ENCODE data around the gene SLC35E1. TPM values are rescaled to one million over a fixed set of nuclear protein-coding genes. Genes with fewer than 3 reads are reported as not detected.
"Not testable (repeated sequence)": the region's sequence is repeated elsewhere in the genome, so short reads cannot be mapped to it uniquely, and the experiment has no call there.

SLC35E1 gene
- total and polyA plus RNA-seq, 5 experiments from 2014 or later: 13.6 to 34.2 (median 22.3) TPM

DNA sequence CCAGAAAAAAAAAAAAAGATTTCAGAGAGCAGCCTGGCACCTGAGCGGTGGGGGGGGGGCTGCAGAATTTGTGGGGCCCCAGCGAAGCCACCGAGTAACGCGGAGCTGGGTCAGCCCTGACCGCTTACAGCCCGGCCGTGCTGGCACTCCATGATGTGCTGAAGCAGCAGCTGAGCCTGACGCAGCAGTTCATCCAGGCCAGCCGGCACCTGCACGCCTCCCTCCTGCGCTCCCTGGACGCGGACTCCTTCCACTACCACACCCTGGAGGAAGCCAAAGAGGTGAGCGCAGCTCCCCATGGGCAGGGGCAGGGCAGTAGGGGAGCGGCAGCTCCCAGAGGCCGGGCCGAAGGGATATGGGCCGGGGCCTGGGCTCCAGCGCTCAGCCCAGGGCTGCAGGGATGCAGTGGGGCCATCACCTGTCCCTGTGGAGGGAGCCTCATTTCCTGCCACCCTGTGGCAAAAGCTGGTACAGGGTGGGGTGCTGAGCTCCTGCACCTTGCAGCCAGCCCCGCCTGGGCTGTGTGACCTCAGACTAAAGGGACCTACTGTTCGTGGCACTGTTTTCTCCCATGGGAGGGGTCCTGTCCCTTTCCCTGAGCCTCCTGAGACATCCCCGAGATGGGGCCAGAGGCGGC is 57.7 kb downstream of the SLC35E1 start:
- POLR2A ChIA-PET: no interaction called here
- H3K27me3 Mint-ChIP-seq: no peaks in the 10 kb centered on the region
- no peaks in the 10 kb centered on the region for H3K9me3 Mint-ChIP-seq

GRCh38 chr19:16512611-16513010 is 59.6 kb downstream of the SLC35E1 start:
- H3K27ac Mint-ChIP-seq, H3K27me3 Mint-ChIP-seq, DNase-seq, H3K9me3 Mint-ChIP-seq, POLR2A ChIA-PET, H3K4me3 Mint-ChIP-seq, ATAC-seq, H3K4me1 Mint-ChIP-seq: not testable (repeated sequence)
- H3K36me3 Mint-ChIP-seq: peaks cover 0 to 28% (median 4%) of the 10 kb centered on the region in 3 donors

More for the DNA sequence above, 57.7 kb downstream of the SLC35E1 start:
- peaks cover 0 to 7% (median 6%) of the 10 kb centered on the region in 4 donors for H3K4me1 Mint-ChIP-seq
- ATAC-seq (no peak), DNase-seq (no peak)
- no peak overlapping the region for H3K4me3 Mint-ChIP-seq
- H3K27ac Mint-ChIP-seq: no peak overlapping the region
- peaks cover 0 to 42% (median 4%) of the 10 kb centered on the region in 3 donors for H3K36me3 Mint-ChIP-seq

DNA sequence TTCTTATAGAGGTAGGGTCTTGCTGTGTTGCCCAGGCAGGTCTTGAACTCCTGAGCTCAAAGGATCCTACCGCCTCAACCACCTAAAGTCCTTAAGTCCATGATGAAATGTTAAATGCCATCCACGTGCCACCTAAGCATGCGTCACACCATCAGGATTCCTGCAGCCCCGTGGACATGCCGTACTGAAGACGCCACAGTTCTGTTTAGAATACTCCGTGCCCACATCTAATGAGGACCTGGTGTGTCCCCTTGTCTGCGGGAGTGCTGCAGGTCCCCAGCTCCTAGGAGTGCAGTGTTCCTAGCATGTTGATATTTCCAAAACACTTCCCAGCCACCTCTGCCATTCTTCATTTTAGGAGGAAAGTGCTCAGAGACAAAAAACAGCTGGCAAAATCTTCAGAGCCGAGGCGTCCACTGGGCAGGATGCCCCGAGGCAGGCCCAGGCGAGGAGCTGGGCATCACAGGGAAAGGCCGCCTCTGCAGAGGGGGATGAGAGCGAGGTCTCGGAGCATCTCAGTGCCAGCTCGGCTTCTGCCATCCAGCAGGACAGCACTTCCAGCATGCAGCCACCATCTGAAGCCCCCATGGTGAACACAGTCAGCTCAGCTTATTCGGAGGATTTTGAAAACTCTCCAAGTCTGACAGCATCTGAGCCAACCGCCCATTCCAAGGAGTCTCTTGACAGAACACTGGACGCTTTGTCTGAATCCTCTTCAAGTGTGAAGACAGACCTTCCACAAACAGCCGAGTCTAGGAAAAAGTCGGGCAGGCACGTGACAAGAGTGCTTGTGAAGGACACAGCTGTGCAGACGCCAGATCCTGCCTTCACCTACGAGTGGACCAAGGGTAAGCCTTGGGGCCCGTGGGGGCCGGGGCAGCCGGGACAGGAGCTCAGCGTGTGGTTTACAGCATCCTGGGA is 62.8 kb downstream of the SLC35E1 start:
- ATAC-seq: no peak
- H3K36me3 Mint-ChIP-seq: peaks cover 0 to 31% (median 4%) of the 10 kb centered on the region in 3 donors
- no peak overlapping the region for H3K4me3 Mint-ChIP-seq
- H3K4me1 Mint-ChIP-seq: peaks cover 0 to 1% (median 0%) of the 10 kb centered on the region in 4 donors
- no peak for DNase-seq
- POLR2A ChIA-PET: no interaction called here
- H3K9me3 Mint-ChIP-seq: no peaks in the 10 kb centered on the region
- no peaks in the 10 kb centered on the region for H3K27me3 Mint-ChIP-seq
- peak overlapping the region in 1 of 10 donors; percentile 48 for H3K27ac Mint-ChIP-seq

GRCh38 chr19:16508546-16508945 is 63.7 kb downstream of the SLC35E1 start:
- Mint-ChIP-seq H3K4me1 (peaks cover 0 to 1% (median 0%) of the 10 kb centered on the region in 4 donors), H3K27ac (no peak overlapping the region), H3K4me3 (no peak overlapping the region), H3K27me3 (no peaks in the 10 kb centered on the region), H3K36me3 (peaks cover 0 to 33% (median 4%) of the 10 kb centered on the region in 3 donors), H3K9me3 (no peaks in the 10 kb centered on the region)
- DNase-seq (no peak), ATAC-seq (no peak)
- POLR2A ChIA-PET: no interaction called here

DNA sequence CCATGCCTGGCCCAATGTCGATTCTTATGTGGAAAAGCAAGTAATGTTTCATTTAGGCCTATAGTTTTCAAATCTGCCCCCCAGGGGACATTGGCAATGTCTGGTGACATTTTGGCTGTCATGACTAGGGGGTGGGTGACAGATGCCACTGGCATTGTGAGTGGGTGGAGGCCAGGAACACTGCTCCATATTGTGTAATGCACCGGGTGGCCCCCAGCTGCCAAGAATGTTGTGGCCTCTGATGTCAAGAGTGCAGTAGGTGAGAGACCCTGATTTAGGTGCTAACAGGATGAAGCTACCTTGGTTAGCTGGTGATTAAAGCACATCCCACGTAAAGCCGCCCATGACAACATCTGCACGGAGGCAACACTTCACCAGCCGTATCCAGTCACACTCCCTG is 65.3 kb downstream of the SLC35E1 start:
- Mint-ChIP-seq H3K4me3 (no peak overlapping the region), H3K36me3 (peaks cover 0 to 34% (median 4%) of the 10 kb centered on the region in 3 donors), H3K9me3 (no peaks in the 10 kb centered on the region), H3K4me1 (peaks cover 0 to 1% (median 0%) of the 10 kb centered on the region in 4 donors), H3K27me3 (no peaks in the 10 kb centered on the region), H3K27ac (no peak overlapping the region)
- POLR2A ChIA-PET: no interaction called here
- ATAC-seq (no peak), DNase-seq (no peak)

DNA sequence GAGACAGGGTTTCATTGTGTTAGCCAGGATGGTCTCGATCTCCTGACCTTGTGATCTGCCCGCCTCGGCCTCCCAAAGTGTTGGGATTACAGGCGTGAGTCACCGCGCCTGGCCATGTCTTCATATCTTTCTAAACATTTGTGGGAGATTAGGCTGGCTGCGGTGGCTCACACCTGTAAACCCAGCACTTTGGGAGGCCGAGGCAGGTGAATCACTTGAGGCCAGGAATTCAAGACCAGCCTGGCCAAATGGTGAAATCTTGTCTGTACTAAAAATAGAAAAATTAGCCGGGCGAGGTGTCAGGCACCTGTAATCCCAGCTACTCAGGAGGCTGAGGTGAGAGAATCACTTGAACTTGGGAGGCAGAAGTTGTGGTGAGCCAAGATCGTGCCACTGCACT is 66.1 kb downstream of the SLC35E1 start:
- DNase-seq, H3K4me3 Mint-ChIP-seq, H3K27me3 Mint-ChIP-seq, H3K4me1 Mint-ChIP-seq, ATAC-seq, POLR2A ChIA-PET, H3K27ac Mint-ChIP-seq, H3K9me3 Mint-ChIP-seq: not testable (repeated sequence)
- H3K36me3 Mint-ChIP-seq: peaks cover 0 to 35% (median 4%) of the 10 kb centered on the region in 3 donors

DNA sequence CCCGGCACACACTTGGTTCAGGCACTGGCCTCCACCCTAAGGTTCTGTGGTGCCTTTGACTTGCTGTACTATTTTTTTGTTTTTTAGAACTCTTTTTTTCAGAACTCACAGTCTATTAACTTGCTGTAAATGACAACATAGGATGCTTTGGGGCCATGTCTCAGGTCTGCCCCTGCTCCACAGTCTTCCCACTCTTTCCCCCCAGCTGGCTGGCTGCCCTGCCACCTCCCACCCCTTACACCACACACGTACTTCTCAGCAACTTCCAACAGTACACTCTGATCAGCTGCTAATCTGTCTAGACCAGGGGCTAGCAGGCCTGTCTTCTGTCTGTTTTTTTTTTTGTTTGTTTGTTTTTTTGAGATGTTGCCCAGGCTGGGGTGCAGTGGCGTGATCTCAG is 67.9 kb downstream of the SLC35E1 start:
- Mint-ChIP-seq H3K4me1 (no peaks in the 10 kb centered on the region), H3K4me3 (no peak overlapping the region), H3K27me3 (no peaks in the 10 kb centered on the region), H3K27ac (peak overlapping the region in 2 of 10 donors; percentile 46 to 83), H3K36me3 (peaks cover 0 to 34% (median 2%) of the 10 kb centered on the region in 3 donors), H3K9me3 (no peaks in the 10 kb centered on the region)
- POLR2A ChIA-PET: interaction anchor here (0.6 kb wide), 1 partner anchor 229 kb away, joined by 3 read pairs; no protein-coding TSS in a partner anchor
- DNase-seq (no peak), ATAC-seq (no peak)

Other genes with a start within 250 kb of the SLC35E1 start
- gene KLF2, start 247.6 kb downstream of the SLC35E1 start, total RNA-seq: 100 to 1,000 TPM; 386 to 393 TPM
- 100 to 1,000 TPM; 115 to 216 (median 166) TPM for gene KLF2, start 247.6 kb downstream of the SLC35E1 start, polyA plus RNA-seq
- 10 to 100 TPM; 47.0 to 47.9 TPM for gene EPS15L1, start 100.4 kb downstream of the SLC35E1 start, total RNA-seq
- gene EPS15L1, start 100.4 kb downstream of the SLC35E1 start, polyA plus RNA-seq: 1 to 10 TPM; 6.8 to 9.6 (median 8.5) TPM
- not detected for gene CALR3, start 76.2 kb downstream of the SLC35E1 start, total RNA-seq
- gene CALR3, start 76.2 kb downstream of the SLC35E1 start, polyA plus RNA-seq: not detected
- 1 to 10 TPM; 4.1 to 4.4 TPM for gene C19orf44, start 76.0 kb downstream of the SLC35E1 start, total RNA-seq
- 1 to 10 TPM in 1 of 3 donors, under 1 TPM in 1, not detected in 1; 0.23 to 2.0 TPM for gene C19orf44, start 76.0 kb downstream of the SLC35E1 start, polyA plus RNA-seq
- gene CHERP, start 30.0 kb downstream of the SLC35E1 start, total RNA-seq: 10 to 100 TPM; 75.6 to 82.0 TPM
- gene CHERP, start 30.0 kb downstream of the SLC35E1 start, polyA plus RNA-seq: 10 to 100 TPM in 1 of 3 donors, 1 to 10 TPM in 2; 4.7 to 17.8 (median 8.6) TPM
- gene MED26, start 55.8 kb upstream of the SLC35E1 start, total RNA-seq: 10 to 100 TPM; 16.5 to 18.5 TPM
- 1 to 10 TPM; 2.7 to 3.9 (median 3.1) TPM for gene MED26, start 55.8 kb upstream of the SLC35E1 start, polyA plus RNA-seq
- 100 to 1,000 TPM; 102 to 104 TPM for gene SMIM7, start 87.7 kb upstream of the SLC35E1 start, total RNA-seq
- 10 to 100 TPM; 52.7 to 76.5 (median 63.9) TPM for gene SMIM7, start 87.7 kb upstream of the SLC35E1 start, polyA plus RNA-seq
- 1 to 10 TPM; 1.5 to 2.5 TPM for gene TMEM38A, start 88.7 kb upstream of the SLC35E1 start, total RNA-seq
- gene TMEM38A, start 88.7 kb upstream of the SLC35E1 start, polyA plus RNA-seq: under 1 TPM in 2 of 3 donors, not detected in 1; 0.22 to 0.28 TPM
- gene NWD1, start 147.4 kb upstream of the SLC35E1 start, total RNA-seq: not detected
- not detected for gene NWD1, start 147.4 kb upstream of the SLC35E1 start, polyA plus RNA-seq